IPS-20b (cell line): ENCODE results near the gene SMG6.
A peak's percentile ranks its signal among the peaks of the same experiment; 100 is the strongest.

Source experiments
- H3K27ac ChIP-seq: one replicate; pipeline ENCODE4 v1.5.1; 2013; ENCODE audit warnings: low read length
- H3K27me3 ChIP-seq: 2 replicates; pipeline ENCODE4 v1.6.1; 2013; ENCODE audit warnings: mild to moderate bottlenecking, low read length, inconsistent platforms; ENCODE audit not compliant: insufficient read depth
- H3K36me3 ChIP-seq: 2 replicates; pipeline ENCODE4 v1.6.1; 2013; ENCODE audit warnings: low read depth, mild to moderate bottlenecking, inconsistent platforms, low read length, moderate library complexity; ENCODE audit not compliant: insufficient read depth
- H3K4me1 ChIP-seq: 2 replicates; pipeline ENCODE4 v1.6.1; 2013; ENCODE audit warnings: mild to moderate bottlenecking, control low read depth, inconsistent platforms, low read length, moderate library complexity; ENCODE audit not compliant: insufficient read depth
- H3K4me3 ChIP-seq: 2 replicates; pipeline ENCODE4 v1.5.1; 2013; ENCODE audit warnings: mild to moderate bottlenecking, low read length, inconsistent platforms
- H3K9ac ChIP-seq: 2 replicates; pipeline ENCODE4 v1.6.1; 2013; ENCODE audit warnings: low read depth, mild to moderate bottlenecking, inconsistent platforms, low read length, moderate library complexity
- H3K9me3 ChIP-seq: 2 replicates; pipeline ENCODE4 v1.6.1; 2013; ENCODE audit warnings: mild to moderate bottlenecking, low read depth, low read length, inconsistent platforms; ENCODE audit not compliant: insufficient read depth

SMG6 gene

GRCh38 chr17:2047590-2047989 is 256.0 kb downstream of the SMG6 start:
- no peaks in the 10 kb centered on the region for H3K9me3 ChIP-seq
- peaks cover 11% of the 10 kb centered on the region for H3K36me3 ChIP-seq
- no peaks in the 10 kb centered on the region for H3K4me1 ChIP-seq
- H3K27me3 ChIP-seq: peaks cover 49% of the 10 kb centered on the region
- no peak overlapping the region for H3K9ac ChIP-seq
- no peak overlapping the region for H3K4me3 ChIP-seq
- H3K27ac ChIP-seq: no peak overlapping the region

GRCh38 chr17:2044263-2044894 is 259.2 kb downstream of the SMG6 start:
- no peaks in the 10 kb centered on the region for H3K9me3 ChIP-seq
- no peaks in the 10 kb centered on the region for H3K4me1 ChIP-seq
- no peak overlapping the region for H3K9ac ChIP-seq
- no peak overlapping the region for H3K27ac ChIP-seq
- H3K27me3 ChIP-seq: peaks cover 22% of the 10 kb centered on the region
- H3K4me3 ChIP-seq: no peak overlapping the region
- peaks cover 11% of the 10 kb centered on the region for H3K36me3 ChIP-seq

GRCh38 chr17:2043785-2044184 is 259.8 kb downstream of the SMG6 start:
- Histone ChIP-seq H3K27ac (no peak overlapping the region), H3K36me3 (peaks cover 11% of the 10 kb centered on the region), H3K9ac (no peak overlapping the region), H3K4me3 (no peak overlapping the region), H3K27me3 (peaks cover 16% of the 10 kb centered on the region), H3K4me1 (no peaks in the 10 kb centered on the region), H3K9me3 (no peaks in the 10 kb centered on the region)

GRCh38 chr17:2042933-2043332 is 260.7 kb downstream of the SMG6 start:
- Histone ChIP-seq H3K9ac (peak overlapping the region; percentile 78; the same call in 1 of the 2 replicates), H3K27ac (no peak overlapping the region), H3K27me3 (peaks cover 7% of the 10 kb centered on the region), H3K36me3 (peaks cover 11% of the 10 kb centered on the region), H3K4me1 (no peaks in the 10 kb centered on the region), H3K9me3 (no peaks in the 10 kb centered on the region), H3K4me3 (peak overlapping the region; percentile 78; the same call in 1 of the 2 replicates)

- Histone ChIP-seq H3K4me1 (no peaks in the 10 kb centered on the region), H3K4me3 (peak overlapping the region; percentile 78), H3K27ac (no peak overlapping the region), H3K36me3 (peaks cover 15% of the 10 kb centered on the region), H3K9ac (peak overlapping the region; percentile 78), H3K9me3 (no peaks in the 10 kb centered on the region), H3K27me3 (peaks cover 2% of the 10 kb centered on the region)
Measured at GRCh38 chr17:2042390-2042847, 261.2 kb downstream of the SMG6 start.

- H3K27ac ChIP-seq: no peak within 1 kb of the TSS
- H3K4me3 ChIP-seq: peak within 1 kb of the TSS; percentile 78
- no peaks in the 10 kb centered on the region; the same call in 1 of the 2 replicates for H3K27me3 ChIP-seq
- peaks cover 16% of the 10 kb centered on the region for H3K36me3 ChIP-seq
- no peaks in the 10 kb centered on the region for H3K4me1 ChIP-seq
- peak within 1 kb of the TSS; percentile 78 for H3K9ac ChIP-seq
- H3K9me3 ChIP-seq: no peaks in the 10 kb centered on the region
Measured at GRCh38 chr17:2041561-2042389, 261.8 kb downstream of the SMG6 start, which contains the start of gene OVCA2. Gene OVCA2 (plus strand): TSS chr17:2042022. CDS start chr17:2042048, 26 bp downstream.

GRCh38 chr17:2040942-2041560 is 262.5 kb downstream of the SMG6 start:
- no peaks in the 10 kb centered on the region for H3K4me1 ChIP-seq
- H3K27ac ChIP-seq: no peak overlapping the region
- peak overlapping the region; percentile 35; the same call in 1 of the 2 replicates for H3K9ac ChIP-seq
- peaks cover 16% of the 10 kb centered on the region for H3K36me3 ChIP-seq
- no peaks in the 10 kb centered on the region; the same call in 1 of the 2 replicates for H3K27me3 ChIP-seq
- no peaks in the 10 kb centered on the region for H3K9me3 ChIP-seq
- H3K4me3 ChIP-seq: peak overlapping the region; percentile 78; the same call in 1 of the 2 replicates

GRCh38 chr17:2040219-2040827 is 263.3 kb downstream of the SMG6 start:
- Histone ChIP-seq H3K27ac (no peak overlapping the region), H3K36me3 (peaks cover 16% of the 10 kb centered on the region), H3K4me1 (no peaks in the 10 kb centered on the region), H3K27me3 (no peaks in the 10 kb centered on the region; the same call in 1 of the 2 replicates), H3K9ac (no peak overlapping the region), H3K9me3 (no peaks in the 10 kb centered on the region), H3K4me3 (no peak overlapping the region)

- Histone ChIP-seq H3K36me3 (peaks cover 4% of the 10 kb centered on the region; the same call in 1 of the 2 replicates), H3K4me3 (no peak overlapping the region), H3K4me1 (no peaks in the 10 kb centered on the region), H3K9me3 (no peaks in the 10 kb centered on the region), H3K27me3 (no peaks in the 10 kb centered on the region), H3K9ac (no peak overlapping the region), H3K27ac (no peak overlapping the region)
Measured at GRCh38 chr17:2037155-2037554, 266.4 kb downstream of the SMG6 start.

- H3K36me3 ChIP-seq: peaks cover 4% of the 10 kb centered on the region; the same call in 1 of the 2 replicates
- no peak overlapping the region for H3K27ac ChIP-seq
- H3K27me3 ChIP-seq: no peaks in the 10 kb centered on the region
- no peaks in the 10 kb centered on the region for H3K9me3 ChIP-seq
- no peaks in the 10 kb centered on the region for H3K4me1 ChIP-seq
- no peak overlapping the region for H3K4me3 ChIP-seq
- no peak overlapping the region for H3K9ac ChIP-seq
Measured at GRCh38 chr17:2035541-2036488, 267.8 kb downstream of the SMG6 start.
